Posterior cingulate gyrus (tissue), 11 donors: ENCODE data around the gene FLNB.
A peak's percentile ranks its signal among the peaks of the same experiment; 100 is the strongest.

Experiments used
- DNase-seq, 10 donors: peaks; one replicate each; pipeline versions ENCODE4 v3.0.0 to v3.0.0-alpha.2; 2020 to 2021; ENCODE audit warnings: mixed read lengths in 3 of 10
- intact Hi-C: fragments of 100-400 bp; cut with DNase I; formaldehyde crosslinking; loops from one replicate; pipeline ENCODE4 v1.15.1; 2023

The FLNB gene

DNA sequence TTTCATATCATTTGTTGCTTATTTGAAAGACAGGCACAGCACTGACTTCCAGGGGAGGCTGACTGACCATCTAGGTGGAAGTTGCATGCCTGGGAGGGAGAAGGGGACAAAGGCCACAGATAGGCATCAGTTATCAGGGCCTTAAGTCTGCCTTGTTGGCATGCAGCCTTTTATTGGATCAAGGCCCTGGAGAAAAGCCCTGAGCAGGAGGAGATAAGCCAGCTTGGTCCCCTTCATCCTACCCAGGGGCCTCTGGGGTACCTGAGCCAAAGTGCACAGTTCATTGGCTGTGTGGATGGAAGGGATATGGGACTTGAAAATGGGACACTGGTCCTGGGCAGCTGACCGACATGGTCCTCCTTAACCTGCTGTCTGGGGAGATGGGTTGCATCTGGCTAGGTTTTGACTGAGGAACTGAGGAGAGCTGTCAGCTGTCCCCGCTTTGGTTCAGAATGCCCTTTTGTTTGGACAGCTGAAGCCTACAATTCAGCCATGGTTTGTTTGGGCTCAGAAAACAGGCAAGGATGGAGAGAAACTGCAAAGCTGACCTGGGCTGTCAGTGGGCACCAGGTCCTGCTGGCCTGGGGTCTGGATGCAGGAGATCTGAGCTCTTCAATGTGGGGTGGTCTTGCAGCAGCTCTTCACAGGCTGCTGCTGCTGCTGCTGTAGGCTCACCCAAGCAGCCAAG is 60.0 kb downstream of the FLNB start:
- DNase-seq = peak in 2 of 10 donors; percentile 13 to 35
- intact Hi-C loops = no loop called here

DNA sequence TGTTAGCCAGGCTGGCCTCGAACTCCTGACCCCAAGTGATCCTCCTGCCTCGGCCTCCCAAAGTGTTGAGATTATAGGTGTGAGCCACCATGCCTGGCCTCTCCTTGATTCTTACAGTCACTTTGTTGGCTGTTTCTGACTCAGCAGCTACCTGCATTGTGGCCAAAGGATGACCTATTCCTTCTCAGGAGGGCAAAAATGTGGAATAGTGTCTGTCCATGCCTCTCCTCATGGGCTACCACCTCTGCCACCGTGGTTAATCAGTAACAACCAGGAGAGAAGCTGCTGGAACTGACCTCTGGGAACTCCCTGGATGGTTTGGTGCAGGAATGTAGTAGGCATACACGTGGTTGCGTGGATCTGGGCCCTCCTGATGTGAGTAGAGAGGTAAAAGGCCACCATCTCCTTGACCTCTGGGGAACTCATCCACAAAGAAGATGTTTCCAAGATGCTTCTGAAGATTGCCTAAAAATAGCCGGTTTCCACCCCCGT is 63.3 kb downstream of the FLNB start:
- DNase-seq = no peak
- intact Hi-C loops = no loop called here

- intact Hi-C loops = no loop called here
- DNase-seq = no peak
Measured at GRCh38 chr3:58072052-58072762, 64.0 kb downstream of the FLNB start.

DNA sequence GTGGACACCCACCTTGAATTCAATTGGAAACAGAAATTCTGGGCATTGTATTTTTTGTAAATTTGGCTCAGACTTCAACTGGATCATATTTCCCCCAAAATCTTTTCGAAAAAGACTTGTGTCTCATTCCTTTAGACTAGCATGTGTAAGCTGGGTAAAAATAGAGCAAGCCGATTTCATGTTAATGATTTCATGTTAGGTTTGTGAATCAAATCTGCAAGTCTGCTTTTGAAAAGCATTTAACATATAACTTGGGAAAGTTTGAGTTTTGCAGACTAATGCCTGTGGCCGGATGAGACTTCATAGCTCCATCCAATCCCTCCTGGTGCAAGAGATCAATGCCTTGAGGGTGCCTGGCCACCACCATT is 64.5 kb downstream of the FLNB start:
- intact Hi-C loops = no loop called here
- DNase-seq = no peak

GRCh38 chr3:58073301-58074108 is 65.3 kb downstream of the FLNB start:
- DNase-seq = no peak
- intact Hi-C loops = no loop called here

GRCh38 chr3:58074116-58074715 is 66.0 kb downstream of the FLNB start:
- DNase-seq = no peak
- intact Hi-C loops = no loop called here

DNA sequence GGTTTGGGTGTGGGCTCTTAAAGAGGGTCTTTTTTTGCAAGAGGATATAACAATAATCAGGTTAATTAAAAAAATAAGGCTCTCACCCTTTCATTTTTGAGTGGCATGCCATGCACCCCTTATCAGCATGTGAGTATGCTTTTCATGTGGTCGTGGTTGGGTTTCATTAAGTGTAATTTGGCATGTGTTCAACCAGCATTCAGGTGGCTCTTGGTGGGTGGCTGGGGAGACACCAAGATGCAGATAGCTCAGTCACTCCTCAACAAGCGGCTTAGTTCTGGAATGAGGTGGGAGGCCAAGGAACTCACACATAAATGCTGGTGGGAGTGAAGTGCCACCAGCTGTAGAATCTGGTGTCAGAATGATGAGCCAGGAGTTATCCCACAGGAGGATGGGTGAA is 66.8 kb downstream of the FLNB start:
- intact Hi-C loops = no loop called here
- DNase-seq = no peak

- no peak for DNase-seq
- intact Hi-C loops = no loop called here
Measured at GRCh38 chr3:58077596-58078285, 69.5 kb downstream of the FLNB start.

DNA sequence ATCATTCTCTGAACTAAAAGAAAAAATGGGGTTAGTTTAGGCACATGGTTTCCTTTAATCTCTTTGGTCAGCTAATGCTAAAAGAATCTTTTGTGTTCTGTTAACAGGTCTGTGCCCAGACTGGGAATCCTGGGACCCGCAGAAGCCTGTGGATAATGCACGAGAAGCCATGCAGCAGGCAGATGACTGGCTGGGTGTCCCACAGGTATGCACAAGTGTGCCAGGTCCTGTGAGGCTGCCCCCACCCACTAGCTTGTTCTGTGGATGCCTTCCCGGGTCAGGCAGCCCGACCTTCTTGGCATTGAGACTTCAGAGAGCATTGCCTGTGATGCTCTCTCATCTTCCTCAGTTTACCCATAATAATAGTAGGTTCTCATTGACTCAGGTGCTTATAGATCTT is 70.4 kb downstream of the FLNB start:
- DNase-seq = no peak
- intact Hi-C loops = no loop called here

GRCh38 chr3:58079773-58080172 is 71.6 kb downstream of the FLNB start:
- intact Hi-C loops = no loop called here
- no peak for DNase-seq

- intact Hi-C loops = no loop called here
- DNase-seq = peak in 5 of 10 donors; percentile 21 to 86 (median 28)
Measured at GRCh38 chr3:58082047-58082446, 73.8 kb downstream of the FLNB start.

GRCh38 chr3:58084166-58084565 is 75.9 kb downstream of the FLNB start:
- no peak for DNase-seq
- intact Hi-C loops = no loop called here

- no peak for DNase-seq
- intact Hi-C loops = no loop called here
Measured at GRCh38 chr3:58084788-58085543, 76.7 kb downstream of the FLNB start.

DNA sequence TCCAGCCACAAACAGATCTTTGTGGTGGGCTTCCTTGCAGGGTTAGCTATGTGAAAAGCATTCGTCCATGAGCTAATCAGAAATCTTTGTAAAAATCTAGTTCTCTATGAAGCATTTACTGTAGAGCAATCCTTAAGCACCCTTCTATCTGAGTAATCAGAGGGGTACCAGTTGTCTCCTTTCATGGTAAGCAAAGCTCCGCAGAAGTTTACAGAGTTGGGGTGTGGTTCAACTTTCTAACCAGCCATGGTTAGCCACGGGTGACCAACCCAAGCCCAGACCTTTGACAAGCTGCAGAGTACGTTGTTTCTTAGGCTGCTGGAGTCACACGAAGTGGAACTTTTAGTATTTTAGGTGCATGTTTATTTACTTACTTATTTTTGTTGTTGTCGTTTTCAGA is 77.4 kb downstream of the FLNB start:
- DNase-seq = no peak
- intact Hi-C loops = no loop called here

GRCh38 chr3:58088501-58088900 is 80.3 kb downstream of the FLNB start:
- intact Hi-C loops = no loop called here
- no peak for DNase-seq

DNA sequence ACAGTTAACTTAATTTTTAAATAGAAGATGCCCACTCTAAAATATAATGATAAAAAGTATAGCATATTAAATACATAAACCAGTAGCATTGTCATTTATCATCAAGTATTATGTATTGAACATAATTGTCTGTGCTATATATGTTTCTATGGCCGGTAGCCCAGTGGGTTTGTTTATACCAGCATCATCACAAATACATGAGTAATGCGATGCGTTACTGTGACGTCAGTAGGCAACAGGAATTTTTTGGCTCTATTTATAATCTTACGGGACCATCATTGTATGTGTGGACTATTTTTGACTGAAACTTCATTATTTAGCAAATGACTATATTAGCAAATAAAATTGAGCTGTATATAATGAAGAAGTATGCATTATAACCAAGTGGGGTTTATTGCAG is 82.1 kb downstream of the FLNB start:
- DNase-seq = no peak
- intact Hi-C loops = no loop called here

DNA sequence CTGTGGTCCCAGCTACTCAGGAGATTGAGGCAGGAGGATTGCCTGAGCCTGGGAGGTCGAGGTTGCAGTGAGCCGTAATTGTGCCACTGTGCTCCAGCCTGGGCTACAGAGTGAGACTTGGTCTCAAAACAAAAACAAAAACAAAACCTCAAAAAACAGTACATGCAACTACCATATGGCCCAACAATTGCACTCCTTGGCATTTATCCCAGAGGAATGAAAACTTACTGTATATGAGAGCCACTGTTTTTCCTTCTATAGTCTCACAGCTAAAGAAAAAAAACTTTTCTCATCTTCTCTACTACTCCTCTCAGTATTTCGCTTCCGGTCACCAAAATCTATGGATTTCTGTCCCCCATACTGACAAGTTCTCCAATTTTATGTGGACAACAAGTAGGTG is 84.3 kb downstream of the FLNB start:
- intact Hi-C loops = no loop called here
- DNase-seq = peak in 1 of 10 donors; percentile 43

GRCh38 chr3:58093574-58094195 is 85.5 kb downstream of the FLNB start:
- DNase-seq = no peak
- intact Hi-C loops = no loop called here

GRCh38 chr3:58094657-58095056 is 86.4 kb downstream of the FLNB start:
- intact Hi-C loops = no loop called here
- DNase-seq = no peak
